GM19351 (cell line): ENCODE results near the gene CCDC88B.

Source experiments
- ATAC-seq: cut with Tn5 transposase; IDR thresholded peaks from one replicate; pipeline ENCODE4 v1.9.1; 2021; ENCODE audit warnings: mild to moderate bottlenecking, moderate library complexity; ENCODE audit not compliant: unreplicated experiment

Gene CCDC88B

GRCh38 chr11:64341851-64342791, 2.1 kb downstream of the CCDC88B start:
- peak; percentile 61 for ATAC-seq

GRCh38 chr11:64342869-64343745, 3.1 kb downstream of the CCDC88B start:
- ATAC-seq = no peak

- no peak for ATAC-seq
These were observed 4.0 kb downstream of the CCDC88B start for GRCh38 chr11:64343767-64344559.

GRCh38 chr11:64344787-64345186, 4.8 kb downstream of the CCDC88B start:
- ATAC-seq = no peak

- no peak for ATAC-seq
These were observed 7.3 kb downstream of the CCDC88B start for GRCh38 chr11:64347193-64347867.

GRCh38 chr11:64348383-64349024, 8.5 kb downstream of the CCDC88B start:
- no peak for ATAC-seq

- ATAC-seq = no peak
These were observed 9.0 kb downstream of the CCDC88B start for GRCh38 chr11:64349025-64349387.

- ATAC-seq = no peak
These were observed 9.4 kb downstream of the CCDC88B start for GRCh38 chr11:64349404-64349803.

GRCh38 chr11:64351136-64351631, 11.2 kb downstream of the CCDC88B start:
- no peak for ATAC-seq

GRCh38 chr11:64352099-64352994, 12.3 kb downstream of the CCDC88B start:
- no peak for ATAC-seq

- no peak for ATAC-seq
These were observed 13.2 kb downstream of the CCDC88B start for GRCh38 chr11:64352995-64353714.

GRCh38 chr11:64353715-64354506, 13.9 kb downstream of the CCDC88B start:
- no peak for ATAC-seq

GRCh38 chr11:64355078-64355940, 15.3 kb downstream of the CCDC88B start:
- ATAC-seq = no peak

- no peak for ATAC-seq
These were observed 16.8 kb downstream of the CCDC88B start for GRCh38 chr11:64356498-64357411.

GRCh38 chr11:64357446-64357845, 17.4 kb downstream of the CCDC88B start:
- no peak for ATAC-seq
